NCI-H1048 (cell line): Measurements from ENCODE around the gene EFCAB11.
"Not testable (repeated sequence)": the region's sequence is repeated elsewhere in the genome, so short reads cannot be mapped to it uniquely, and the experiment has no call there.

ENCODE experiments used
- DNase-seq: peaks from one replicate; lab custom pipeline; 2025; lab: John Stamatoyannopoulos, UW

The EFCAB11 gene

DNA sequence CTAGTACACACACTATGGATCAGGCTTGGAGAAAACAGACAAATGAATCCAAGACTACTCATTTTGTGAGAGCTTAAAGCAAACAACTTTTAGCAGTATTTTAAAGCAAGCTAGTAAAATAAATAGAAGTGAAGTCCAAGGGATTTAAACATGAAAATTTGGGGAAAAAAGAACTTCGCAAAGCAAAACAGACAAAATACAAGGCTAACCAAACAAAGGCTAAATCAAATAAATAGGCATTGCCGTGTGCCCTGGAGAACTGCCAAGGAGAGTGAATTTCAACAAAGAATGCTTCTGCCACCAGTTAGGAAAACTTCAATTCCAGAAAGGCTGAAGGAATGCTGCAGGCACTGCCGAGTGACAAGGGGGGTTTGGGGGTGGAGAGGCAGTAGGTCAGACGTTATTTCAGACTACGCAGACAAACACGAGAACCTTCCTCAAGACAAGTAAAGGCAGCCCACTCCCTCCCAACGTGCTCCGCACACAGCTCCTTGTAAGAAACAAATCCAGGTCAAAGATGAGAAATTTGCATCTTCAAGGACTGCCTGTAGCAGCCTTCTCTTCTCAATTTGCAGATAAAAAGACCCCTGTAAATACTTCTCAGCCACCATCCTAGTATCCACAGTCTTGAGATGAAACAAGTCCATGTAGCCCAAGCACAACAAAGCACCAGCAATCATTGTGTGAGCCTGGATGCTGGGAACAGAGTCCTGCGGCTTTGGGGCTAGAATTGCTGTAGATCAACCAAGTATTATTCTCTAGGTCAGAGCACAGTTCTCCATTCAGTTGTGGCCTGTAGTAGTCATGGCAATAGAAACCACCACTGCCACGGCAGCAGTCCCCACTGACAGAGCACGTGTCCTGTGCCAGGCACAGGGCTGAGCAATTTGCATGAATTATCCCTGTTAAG lies 43.3 kb downstream of the EFCAB11 start:
- no peak for DNase-seq

GRCh38 chr14:89910691-89911009 lies 43.9 kb downstream of the EFCAB11 start:
- no peak for DNase-seq

DNA sequence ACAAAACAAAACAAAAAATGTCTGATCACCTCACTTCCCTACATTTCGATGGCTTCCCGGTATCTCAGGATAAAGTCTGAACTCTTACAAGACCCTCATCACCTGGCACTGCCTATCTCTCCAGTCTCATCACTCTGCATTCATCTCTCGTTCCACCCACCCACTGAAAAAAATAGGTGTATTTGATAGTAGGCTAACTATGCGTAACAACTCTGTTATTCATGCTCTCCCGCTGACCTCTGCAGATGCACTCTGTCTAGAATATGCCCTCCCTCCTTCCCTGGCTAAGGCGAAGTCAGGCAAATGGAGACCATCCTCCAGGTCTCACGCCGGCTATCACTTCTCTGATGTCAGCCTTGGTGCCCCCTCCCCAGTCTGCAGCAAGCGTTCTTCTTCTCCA lies 44.9 kb downstream of the EFCAB11 start:
- DNase-seq = no peak

GRCh38 chr14:89908712-89909450 lies 45.6 kb downstream of the EFCAB11 start:
- DNase-seq = no peak

- no peak for DNase-seq
These were observed 46.9 kb downstream of the EFCAB11 start for GRCh38 chr14:89907655-89908054.

DNA sequence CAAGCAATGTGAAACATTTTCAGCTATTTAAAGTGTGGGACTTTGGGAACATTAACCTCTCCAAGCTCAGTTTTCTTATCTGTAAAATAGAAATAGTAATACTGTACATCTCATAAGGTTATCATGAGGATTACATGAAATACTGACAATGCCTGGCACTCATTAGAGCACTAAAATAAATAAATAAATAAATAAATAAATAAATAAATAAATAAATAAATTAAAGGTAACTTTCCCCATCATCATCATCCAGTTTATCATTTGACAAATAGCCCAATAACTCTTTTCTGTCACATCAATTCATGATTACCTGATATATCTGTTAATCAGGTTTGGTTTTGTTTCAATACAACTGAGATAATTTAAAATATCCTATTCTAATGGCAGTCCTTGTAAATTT lies 48.5 kb downstream of the EFCAB11 start:
- no peak for DNase-seq

GRCh38 chr14:89903340-89903952 lies 51.1 kb downstream of the EFCAB11 start:
- no peak for DNase-seq

- DNase-seq = no peak
These were observed 51.6 kb downstream of the EFCAB11 start for GRCh38 chr14:89902881-89903280.

- no peak for DNase-seq
These were observed 53.7 kb downstream of the EFCAB11 start for GRCh38 chr14:89900802-89901201.

DNA sequence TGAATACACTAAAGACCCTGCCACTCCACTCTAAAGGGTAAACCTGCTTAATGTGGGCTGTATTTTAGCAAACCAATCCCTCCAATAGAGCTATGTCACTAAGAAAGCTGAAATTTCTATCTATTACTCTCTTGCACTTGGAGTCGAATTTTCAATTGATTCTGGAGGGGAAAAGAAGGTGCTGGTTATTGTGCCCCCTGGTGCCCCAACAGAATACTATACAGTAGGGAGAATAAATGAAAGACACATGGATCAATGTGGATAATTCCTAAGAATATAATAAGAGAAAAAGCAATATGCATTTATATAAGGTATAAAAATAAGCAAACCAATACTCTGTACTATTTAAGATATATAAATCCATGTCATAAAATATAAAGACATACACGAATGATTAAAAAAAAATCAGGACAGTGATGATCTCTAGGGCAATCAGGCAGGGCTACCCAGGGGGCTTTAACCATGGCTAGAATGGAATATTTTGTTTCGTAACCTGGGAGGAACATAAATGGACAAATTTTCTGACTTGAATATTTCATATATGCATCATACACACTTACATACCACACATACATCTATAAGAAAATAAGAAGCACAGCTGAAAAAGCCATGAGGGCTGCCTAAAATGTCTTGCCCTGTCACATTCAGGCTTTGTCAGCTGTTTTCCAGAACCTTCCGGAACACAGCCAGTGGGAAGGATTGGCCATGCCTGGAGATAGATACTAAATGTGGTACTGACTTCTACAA lies 54.4 kb downstream of the EFCAB11 start:
- no peak for DNase-seq

GRCh38 chr14:89899291-89899690 lies 55.2 kb downstream of the EFCAB11 start:
- no peak for DNase-seq

GRCh38 chr14:89893388-89893787 lies 61.1 kb downstream of the EFCAB11 start:
- not testable (repeated sequence) for DNase-seq

- DNase-seq = no peak
These were observed 61.6 kb downstream of the EFCAB11 start for GRCh38 chr14:89892953-89893352.

GRCh38 chr14:89891721-89892120 lies 62.8 kb downstream of the EFCAB11 start:
- DNase-seq = not testable (repeated sequence)

DNA sequence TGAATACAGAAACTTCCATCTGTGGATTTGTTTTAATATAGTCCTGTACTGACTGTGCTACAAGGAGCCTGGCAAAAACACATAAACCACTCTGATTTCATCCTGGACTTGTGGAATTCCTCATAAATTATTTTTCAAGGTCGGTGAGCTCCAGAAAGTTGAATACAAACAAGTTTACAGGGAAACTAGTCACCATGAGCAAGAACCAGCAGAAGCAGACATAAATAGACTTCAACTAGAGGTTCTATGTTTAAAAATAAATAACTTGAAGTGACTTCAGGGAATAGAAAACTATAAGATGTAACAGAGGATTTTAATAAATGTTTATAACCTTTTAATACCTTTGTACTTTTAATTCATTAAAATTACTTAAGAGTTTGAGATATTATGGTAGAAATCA lies 63.5 kb downstream of the EFCAB11 start:
- no peak for DNase-seq

DNA sequence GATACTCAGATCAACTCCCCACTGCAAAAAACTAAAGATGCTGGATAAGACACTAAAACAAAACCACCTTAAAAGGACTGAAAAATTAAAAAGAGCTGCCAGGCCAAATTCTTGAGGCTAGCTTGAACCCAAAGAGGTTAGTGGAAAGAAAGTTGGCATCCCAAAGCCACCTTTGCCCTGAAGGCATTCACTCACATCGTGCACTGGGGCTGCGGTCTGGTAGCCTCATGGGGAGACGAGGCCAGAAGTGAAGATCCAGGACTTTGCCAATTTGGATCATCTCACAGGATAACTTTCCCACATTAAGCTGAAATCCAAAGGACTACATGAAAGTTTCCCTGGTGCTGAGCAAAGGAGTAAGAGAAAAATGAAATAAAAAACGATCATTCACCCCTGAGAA lies 63.9 kb downstream of the EFCAB11 start:
- DNase-seq = no peak

- DNase-seq = no peak
These were observed 64.9 kb downstream of the EFCAB11 start for GRCh38 chr14:89889626-89890025.

DNA sequence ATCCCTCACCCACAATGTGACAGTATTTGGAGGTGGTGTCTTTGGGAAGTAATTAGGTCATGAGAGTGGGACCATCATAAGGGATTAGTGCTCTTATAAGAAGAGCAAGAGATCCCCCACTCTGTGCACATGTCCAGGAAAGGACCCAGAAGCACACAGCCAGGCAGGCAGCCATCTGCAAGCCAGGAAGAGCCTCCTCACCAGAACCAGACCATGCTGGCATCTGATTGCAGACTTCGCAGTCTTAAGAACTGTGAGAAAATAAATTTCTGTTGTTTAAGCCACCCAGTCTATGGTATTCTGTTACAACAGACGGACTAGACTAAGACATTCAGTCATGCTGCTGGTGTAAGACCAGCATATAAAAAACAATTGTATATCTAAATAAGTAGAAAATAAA lies 69.8 kb downstream of the EFCAB11 start:
- DNase-seq = no peak

- DNase-seq = no peak
These were observed 72.7 kb downstream of the EFCAB11 start for GRCh38 chr14:89881839-89882238.

DNA sequence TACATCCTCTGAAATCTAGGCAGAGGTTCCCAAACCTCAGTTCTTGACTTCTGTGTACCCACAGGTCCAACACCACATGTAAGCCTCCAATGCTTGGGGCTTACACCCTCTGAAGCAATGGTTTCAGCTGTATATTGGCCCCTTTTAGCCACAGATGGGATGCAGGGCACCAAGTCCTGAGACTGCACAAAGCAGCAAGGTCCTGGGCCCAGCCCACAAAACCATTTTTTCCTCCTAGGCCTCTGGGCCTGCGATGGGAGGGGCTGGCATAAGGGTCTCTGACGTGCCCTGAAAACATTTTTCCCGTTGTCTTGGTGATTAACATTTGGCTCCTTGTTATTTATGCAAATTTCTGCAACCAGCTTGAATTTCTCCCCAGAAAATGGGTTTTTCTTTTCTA lies 80.4 kb downstream of the EFCAB11 start:
- DNase-seq = not testable (repeated sequence)

DNA sequence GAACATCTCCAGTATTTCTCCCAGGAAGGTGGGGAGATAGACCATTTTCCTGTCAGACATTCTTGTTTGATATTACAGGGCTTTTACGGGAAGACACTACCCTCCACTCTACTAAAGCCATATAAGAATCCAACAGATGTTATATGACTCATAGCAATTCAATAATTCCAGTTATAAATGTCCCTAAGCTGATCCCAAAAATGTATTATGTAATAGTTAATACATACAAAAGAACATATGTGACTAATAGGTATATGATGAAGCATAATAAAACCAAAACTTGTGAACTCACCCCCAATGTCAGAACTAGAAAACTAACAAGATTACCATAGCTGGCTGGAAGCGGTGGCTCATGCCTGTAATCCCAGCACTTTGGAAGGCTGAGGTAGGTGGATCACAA lies 84.2 kb downstream of the EFCAB11 start:
- DNase-seq = no peak

DNA sequence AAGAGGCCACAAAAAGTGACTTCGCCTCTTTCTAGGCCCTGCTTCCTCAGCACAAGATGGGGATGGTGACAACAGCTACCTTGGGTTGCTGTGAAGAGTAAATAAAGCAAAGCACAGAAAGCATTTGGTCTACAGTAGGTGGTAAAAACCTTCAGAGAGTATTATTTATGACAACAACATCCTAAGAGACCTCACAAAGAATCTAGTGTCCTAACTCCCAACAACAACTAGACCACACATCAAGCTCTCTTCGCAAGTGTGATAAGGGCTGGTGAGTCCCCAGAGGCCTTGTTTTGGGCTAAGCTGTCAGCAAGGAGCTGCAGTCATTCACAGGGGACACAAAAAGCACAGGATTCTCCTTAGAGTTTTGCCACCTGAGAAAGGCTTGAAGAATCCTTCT lies 84.9 kb downstream of the EFCAB11 start:
- DNase-seq = no peak
